ENCODE results near the gene RNF31. TPM values are rescaled to one million over a fixed set of nuclear protein-coding genes. Genes with fewer than 3 reads are reported as not detected.

RNF31 gene
- total and polyA plus RNA-seq, 2 of the 13 experiments (the other 11 are each of a cell fraction or from before 2014, with no cell fraction given), result 48.2 to 86.8 TPM

GRCh38 chr14:24135584-24135833, 11.8 kb upstream of the RNF31 start (continued):
- TF ChIP-seq ZNF280D (CRISPR knock-in tag; IDR thresholded peaks at IDR 0.05) (peak; percentile 95; the same call in 1 of the 2 replicates), ZNF468 (CRISPR knock-in tag; IDR thresholded peaks at IDR 0.05) (no peak), ZNF589 (CRISPR knock-in tag; conservative IDR thresholded peaks at IDR 0.05) (no peak), ETV6 (CRISPR knock-in tag; conservative IDR thresholded peaks at IDR 0.05) (0 out of 2 replicates have a peak, but pooled peaks have one; percentile 24), RFXANK (CRISPR knock-in tag; IDR thresholded peaks at IDR 0.05) (no peak), DMAP1 (CRISPR knock-in tag; IDR thresholded peaks at IDR 0.05) (no peak)

- 1% methylated on average over 65 of the region's 75 CpGs for WGBS (ENCODE audit: low lambda C conversion rate)
- peak within 1 kb of the TSS; percentile 91 to 98 (median 93) for H3K4me3 ChIP-seq (replicated peaks in 1 of 3; ENCODE audit: insufficient read depth in 1 of 3, low read depth in 2 of 3, low read length in 3 of 3)
- FAIRE-seq, result peak; percentile 71
- ChIA-PET POLR2A (interaction anchor here (0.7 to 22.7 kb wide), 40 partner anchors 8 to 1159 kb away, joined by 3 to 977 read pairs (median 5); partner anchors contain the start of genes ACIN1, C14orf119, CARMIL3 and CHMP4A), CTCF (ENCODE audit: low intra/inter-chr PET ratio, low total read pairs) (interaction anchor here (1.0 to 2.1 kb wide), 2 partner anchors 21 to 25 kb away, joined by 3 to 6 read pairs; partner anchors contain the start of genes DCAF11, IRF9 and NRL)
- H3K36me3 ChIP-seq (replicated peaks in 1 of 2; ENCODE audit: control insufficient read depth in 1 of 2, insufficient read depth in 2 of 2, low read length in 2 of 2), result peaks cover 17 to 25% of the 10 kb centered on the region in 2 experiments
- H3K9ac ChIP-seq (ENCODE audit: insufficient read depth, low read depth, low read length), result peak within 1 kb of the TSS; percentile 94
- H3K4me2 ChIP-seq (ENCODE audit: low read depth, low read length), result peak within 1 kb of the TSS; percentile 100
- in situ Hi-C loops (cut with HindIII; ENCODE audit: extremely low pct_ligation_motif_present, low pct_unique_long_range_greater_than_20kb), result loop anchor here (25.0 kb wide), 1 partner anchor 824 kb away; the partner anchor contains the start of genes BCL2L2, PABPN1 and PPP1R3E
- H3K27ac ChIP-seq (ENCODE audit: extremely low read length, insufficient read depth, low read length), result peak within 1 kb of the TSS; percentile 75
- H3K27me3 ChIP-seq (ENCODE audit: control insufficient read depth in 1 of 2, insufficient read depth in 2 of 2, low read length in 2 of 2), result no peaks in the 10 kb centered on the region; a peak in 1 of 5 replicates
- H3K4me1 ChIP-seq (ENCODE audit: insufficient read depth, low read length), result peaks cover 64% of the 10 kb centered on the region
- H2AFZ ChIP-seq (ENCODE audit: low read length), result peak within 1 kb of the TSS; percentile 62
- DNase-seq (ENCODE audit: low spot score), result peak; percentile 93
- H4K20me1 ChIP-seq (ENCODE audit: insufficient read depth, low read length), result peaks cover 11% of the 10 kb centered on the region
- BruUV-seq (replicated peaks), result no TSS peak
- H3K9me3 ChIP-seq (ENCODE audit: low read length), result no peaks in the 10 kb centered on the region
- ATAC-seq, result peak; percentile 86
- intact Hi-C loops (cut with micrococcal nuclease; ENCODE audit: unreplicated experiment), result loop anchor here (1.0 kb wide), 2 partner anchors 22 to 25 kb away; partner anchors contain the start of genes DCAF11, IRF9 and NRL
- peaks cover 42% of the 10 kb centered on the region for H3K79me2 ChIP-seq (ENCODE audit: insufficient read depth, low read length)
- TF ChIP-seq SKIL (CRISPR knock-in tag; IDR thresholded peaks at IDR 0.05; ENCODE audit: borderline replicate concordance), result no peak
- TF ChIP-seq TAF15 (IDR thresholded peaks at IDR 0.05; ENCODE audit: low read depth, low read length, poor library complexity, severe bottlenecking), result peak; percentile 81
- no peak for TF ChIP-seq RARG (CRISPR knock-in tag; IDR thresholded peaks at IDR 0.05; ENCODE audit: low read depth)
- TF ChIP-seq ZBTB1 (CRISPR knock-in tag; IDR thresholded peaks at IDR 0.05; ENCODE audit: borderline replicate concordance), result peak; percentile 79; the same call in 1 of the 2 replicates
- no peak for TF ChIP-seq HNF1B (CRISPR knock-in tag; IDR thresholded peaks at IDR 0.05)
Measured at GRCh38 chr14:24135834-24136683, 11.2 kb upstream of the RNF31 start, which contains the start of gene PSME1. PSME1 (plus strand) TSS chr14:24136194; CDS start chr14:24136263, 69 bp downstream.

All from HepG2 (cell line).